SK-N-SH treated with all-trans-retinoic acid at 6 μM for 48 hours (cell line): Measurements from ENCODE around the gene RBMS3.

Experiments used
- ATAC-seq: fragments of 200-7000 bp; cut with Tn5 transposase; 3 replicates; pipeline ENCODE4 v1.9.1; 2020; ENCODE audit warnings: mild to moderate bottlenecking, moderate library complexity
- ARNTL ChIP-seq: fragments of 450-650 bp; formaldehyde crosslinking; IDR thresholded peaks from 2 replicates; pipeline ENCODE4 v1.5.0; 2020; ENCODE audit warnings: low read depth, mild to moderate bottlenecking, moderate library complexity, borderline replicate concordance
- CSRNP3 ChIP-seq: fragments of 250-450 bp; sonication (Bioruptor Pico); IDR thresholded peaks from 2 replicates; pipeline ENCODE4 v1.5.1; 2021; ENCODE audit warnings: mild to moderate bottlenecking, moderate library complexity
- ESRRG ChIP-seq: fragments of 250-450 bp; sonication (Bioruptor Pico); IDR thresholded peaks from 2 replicates; pipeline ENCODE4 v1.6.1; 2021; ENCODE audit warnings: mild to moderate bottlenecking
- ISL1 ChIP-seq: fragments of 250-450 bp; sonication (Bioruptor Pico); IDR thresholded peaks from 2 replicates; pipeline ENCODE4 v2.1.2; 2022; ENCODE audit warnings: mild to moderate bottlenecking, moderate library complexity
- PATZ1 ChIP-seq: fragments of 250-450 bp; sonication (Bioruptor Pico); IDR thresholded peaks from 2 replicates; pipeline ENCODE4 v1.8.0; 2020; ENCODE audit warnings: mild to moderate bottlenecking, moderate library complexity, borderline replicate concordance
- PPARA ChIP-seq: fragments of 250-450 bp; sonication (Bioruptor Pico); IDR thresholded peaks from 2 replicates; pipeline ENCODE4 v1.5.0; 2020; ENCODE audit warnings: mild to moderate bottlenecking, borderline replicate concordance
- RARB ChIP-seq: fragments of 250-450 bp; sonication (Bioruptor Pico); IDR thresholded peaks from 2 replicates; pipeline ENCODE4 v1.8.0; 2021; ENCODE audit warnings: mild to moderate bottlenecking, moderate library complexity
- SNAI2 ChIP-seq: fragments of 250-450 bp; sonication (Bioruptor Pico); IDR thresholded peaks from 2 replicates; pipeline ENCODE4 v1.5.0; 2020; ENCODE audit warnings: mild to moderate bottlenecking, moderate library complexity
- TCF4 ChIP-seq: fragments of 250-450 bp; sonication (Bioruptor Pico); IDR thresholded peaks from 2 replicates; pipeline ENCODE4 v1.8.0; 2021; ENCODE audit warnings: mild to moderate bottlenecking, moderate library complexity, borderline replicate concordance
- TOX ChIP-seq: fragments of 250-450 bp; sonication (Bioruptor Pico); IDR thresholded peaks from 2 replicates; pipeline ENCODE4 v1.8.0; 2021; ENCODE audit warnings: mild to moderate bottlenecking, moderate library complexity, borderline replicate concordance
- ZC3H10 ChIP-seq: fragments of 250-450 bp; sonication (Bioruptor Pico); IDR thresholded peaks from 2 replicates; pipeline ENCODE4 v1.5.1; 2021; ENCODE audit warnings: mild to moderate bottlenecking, moderate library complexity
- ZFP3 ChIP-seq: fragments of 250-450 bp; sonication (Bioruptor Pico); IDR thresholded peaks from 2 replicates; pipeline ENCODE4 v1.5.0; 2020; ENCODE audit warnings: mild to moderate bottlenecking, moderate library complexity
- ZFP30 ChIP-seq: fragments of 450-650 bp; formaldehyde crosslinking; IDR thresholded peaks from 2 replicates; pipeline ENCODE4 v1.5.0; 2022; ENCODE audit warnings: mild to moderate bottlenecking, moderate library complexity
- ZNF565 ChIP-seq: fragments of 450-650 bp; formaldehyde crosslinking; conservative IDR thresholded peaks from 2 replicates; pipeline ENCODE4 v1.5.0; 2020; ENCODE audit warnings: low read depth, mild to moderate bottlenecking, moderate library complexity
- ZNF8 ChIP-seq: fragments of 450-650 bp; formaldehyde crosslinking; IDR thresholded peaks from 2 replicates; pipeline ENCODE4 v1.5.0; 2020; ENCODE audit warnings: mild to moderate bottlenecking, moderate library complexity
- TF ChIP-seq, protein P1 (sequence below): fragments of 250-450 bp; sonication (Bioruptor Pico); IDR thresholded peaks from 2 replicates; pipeline ENCODE4 v1.8.0; 2021; ENCODE audit warnings: low read depth, mild to moderate bottlenecking, moderate library complexity, borderline replicate concordance
- TF ChIP-seq, protein P2 (sequence below): fragments of 250-450 bp; sonication (Bioruptor Pico); IDR thresholded peaks from 2 replicates; pipeline ENCODE4 v1.5.1; 2020; ENCODE audit warnings: low read depth, mild to moderate bottlenecking, moderate library complexity
- TF ChIP-seq, protein P3 (sequence below): fragments of 250-450 bp; sonication (Bioruptor Pico); IDR thresholded peaks from 2 replicates; pipeline ENCODE4 v1.5.0; 2020; ENCODE audit warnings: mild to moderate bottlenecking, moderate library complexity

The RBMS3 gene

GRCh38 chr3:29924783-29925561 is 644.1 kb downstream of the RBMS3 start (continued):
- TF ChIP-seq PATZ1 (no peak), ZFP3 (CRISPR knock-in tag) (no peak), TOX (CRISPR knock-in tag) (no peak)
- TF ChIP-seq, protein P1, sequence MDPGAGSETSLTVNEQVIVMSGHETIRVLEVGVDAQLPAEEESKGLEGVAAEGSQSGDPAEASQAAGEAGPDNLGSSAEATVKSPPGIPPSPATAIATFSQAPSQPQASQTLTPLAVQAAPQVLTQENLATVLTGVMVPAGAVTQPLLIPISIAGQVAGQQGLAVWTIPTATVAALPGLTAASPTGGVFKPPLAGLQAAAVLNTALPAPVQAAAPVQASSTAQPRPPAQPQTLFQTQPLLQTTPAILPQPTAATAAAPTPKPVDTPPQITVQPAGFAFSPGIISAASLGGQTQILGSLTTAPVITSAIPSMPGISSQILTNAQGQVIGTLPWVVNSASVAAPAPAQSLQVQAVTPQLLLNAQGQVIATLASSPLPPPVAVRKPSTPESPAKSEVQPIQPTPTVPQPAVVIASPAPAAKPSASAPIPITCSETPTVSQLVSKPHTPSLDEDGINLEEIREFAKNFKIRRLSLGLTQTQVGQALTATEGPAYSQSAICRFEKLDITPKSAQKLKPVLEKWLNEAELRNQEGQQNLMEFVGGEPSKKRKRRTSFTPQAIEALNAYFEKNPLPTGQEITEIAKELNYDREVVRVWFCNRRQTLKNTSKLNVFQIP (CRISPR knock-in tag), result no peak

DNA sequence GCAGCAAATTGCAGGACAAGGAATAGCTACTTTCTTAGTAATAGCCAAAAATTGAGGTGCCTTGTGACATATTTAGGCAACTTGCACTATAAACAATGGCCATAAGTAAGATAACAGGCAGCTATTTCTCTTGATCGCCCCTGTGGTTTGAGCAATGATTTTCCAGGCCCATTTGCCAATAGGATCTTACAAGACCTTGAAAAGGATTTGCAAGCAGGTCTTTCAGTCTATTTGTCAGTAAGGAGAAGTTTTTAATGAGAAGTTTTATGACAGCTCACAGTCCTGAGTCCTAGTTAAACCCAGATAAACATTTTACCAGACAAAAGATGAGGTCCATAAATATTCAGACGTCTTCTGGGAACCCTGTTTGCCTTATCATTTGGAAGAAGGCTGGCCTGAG is 645.5 kb downstream of the RBMS3 start:
- TF ChIP-seq ARNTL (CRISPR knock-in tag), result no peak
- TF ChIP-seq RARB (CRISPR knock-in tag), result no peak
- no peak for TF ChIP-seq PPARA
- TF ChIP-seq TCF4 (CRISPR knock-in tag), result no peak
- no peak for TF ChIP-seq ZFP3 (CRISPR knock-in tag)
- TF ChIP-seq, protein P2, sequence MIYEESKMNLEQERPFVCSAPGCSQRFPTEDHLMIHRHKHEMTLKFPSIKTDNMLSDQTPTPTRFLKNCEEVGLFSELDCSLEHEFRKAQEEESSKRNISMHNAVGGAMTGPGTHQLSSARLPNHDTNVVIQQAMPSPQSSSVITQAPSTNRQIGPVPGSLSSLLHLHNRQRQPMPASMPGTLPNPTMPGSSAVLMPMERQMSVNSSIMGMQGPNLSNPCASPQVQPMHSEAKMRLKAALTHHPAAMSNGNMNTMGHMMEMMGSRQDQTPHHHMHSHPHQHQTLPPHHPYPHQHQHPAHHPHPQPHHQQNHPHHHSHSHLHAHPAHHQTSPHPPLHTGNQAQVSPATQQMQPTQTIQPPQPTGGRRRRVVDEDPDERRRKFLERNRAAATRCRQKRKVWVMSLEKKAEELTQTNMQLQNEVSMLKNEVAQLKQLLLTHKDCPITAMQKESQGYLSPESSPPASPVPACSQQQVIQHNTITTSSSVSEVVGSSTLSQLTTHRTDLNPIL (CRISPR knock-in tag), result no peak
- no peak for TF ChIP-seq PATZ1
- TF ChIP-seq SNAI2 (CRISPR knock-in tag), result no peak
- TF ChIP-seq ZFP30 (CRISPR knock-in tag), result no peak
- no peak for TF ChIP-seq ESRRG (CRISPR knock-in tag)
- no peak for TF ChIP-seq ZNF565 (CRISPR knock-in tag)
- no peak for ATAC-seq

- no peak for ATAC-seq
- TF ChIP-seq, protein P2 (CRISPR knock-in tag), result no peak
- TF ChIP-seq ZNF8 (CRISPR knock-in tag) (no peak), ZC3H10 (CRISPR knock-in tag) (no peak), PATZ1 (no peak), ISL1 (CRISPR knock-in tag) (no peak), ZFP3 (CRISPR knock-in tag) (no peak), ZNF565 (CRISPR knock-in tag) (no peak), TOX (CRISPR knock-in tag) (no peak), TCF4 (CRISPR knock-in tag) (no peak; the same call in 1 of the 2 replicates), RARB (CRISPR knock-in tag) (no peak), CSRNP3 (no peak)
- TF ChIP-seq, protein P3, sequence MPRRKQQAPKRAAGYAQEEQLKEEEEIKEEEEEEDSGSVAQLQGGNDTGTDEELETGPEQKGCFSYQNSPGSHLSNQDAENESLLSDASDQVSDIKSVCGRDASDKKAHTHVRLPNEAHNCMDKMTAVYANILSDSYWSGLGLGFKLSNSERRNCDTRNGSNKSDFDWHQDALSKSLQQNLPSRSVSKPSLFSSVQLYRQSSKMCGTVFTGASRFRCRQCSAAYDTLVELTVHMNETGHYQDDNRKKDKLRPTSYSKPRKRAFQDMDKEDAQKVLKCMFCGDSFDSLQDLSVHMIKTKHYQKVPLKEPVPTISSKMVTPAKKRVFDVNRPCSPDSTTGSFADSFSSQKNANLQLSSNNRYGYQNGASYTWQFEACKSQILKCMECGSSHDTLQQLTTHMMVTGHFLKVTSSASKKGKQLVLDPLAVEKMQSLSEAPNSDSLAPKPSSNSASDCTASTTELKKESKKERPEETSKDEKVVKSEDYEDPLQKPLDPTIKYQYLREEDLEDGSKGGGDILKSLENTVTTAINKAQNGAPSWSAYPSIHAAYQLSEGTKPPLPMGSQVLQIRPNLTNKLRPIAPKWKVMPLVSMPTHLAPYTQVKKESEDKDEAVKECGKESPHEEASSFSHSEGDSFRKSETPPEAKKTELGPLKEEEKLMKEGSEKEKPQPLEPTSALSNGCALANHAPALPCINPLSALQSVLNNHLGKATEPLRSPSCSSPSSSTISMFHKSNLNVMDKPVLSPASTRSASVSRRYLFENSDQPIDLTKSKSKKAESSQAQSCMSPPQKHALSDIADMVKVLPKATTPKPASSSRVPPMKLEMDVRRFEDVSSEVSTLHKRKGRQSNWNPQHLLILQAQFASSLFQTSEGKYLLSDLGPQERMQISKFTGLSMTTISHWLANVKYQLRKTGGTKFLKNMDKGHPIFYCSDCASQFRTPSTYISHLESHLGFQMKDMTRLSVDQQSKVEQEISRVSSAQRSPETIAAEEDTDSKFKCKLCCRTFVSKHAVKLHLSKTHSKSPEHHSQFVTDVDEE (CRISPR knock-in tag), result no peak
Measured at GRCh38 chr3:29932696-29933325, 651.9 kb downstream of the RBMS3 start.
